T-helper 1 cell treated with Interleukin-12 subunit alpha and Interleukin-12 subunit beta and Interleukin-4 antibody, amounts not matched to agents 30 ng/mL and 1 ng/mL, for 36 hours (primary cell): ENCODE results near the gene ESPN. TPM values are rescaled to one million over a fixed set of nuclear protein-coding genes. Genes with fewer than 3 reads are reported as not detected.
"Not testable (repeated sequence)": the region's sequence is repeated elsewhere in the genome, so short reads cannot be mapped to it uniquely, and the experiment has no call there.

Source experiments
- intact Hi-C: fragments of 100-400 bp; cut with micrococcal nuclease; formaldehyde crosslinking; loops from one replicate; pipeline ENCODE4 v1.15.1; 2024
- total RNA-seq: library from RNA; stranded (reverse); gene quantifications from 2 replicates; pipeline ENCODE4 v1.2.3, GENCODE V29; 2022

The ESPN gene
- total RNA-seq, result 1.1 TPM in 2 replicates

- intact Hi-C loops, result no loop called here
These were observed at the start of gene ESPN for GRCh38 chr1:6424619-6425593. TSS of gene ESPN (plus strand) at chr1:6424776. CDS start at chr1:6424956, 180 bp downstream.

- intact Hi-C loops, result no loop called here
These were observed 46.4 kb upstream of the ESPN start for GRCh38 chr1:6378096-6378746.

- intact Hi-C loops, result no loop called here
These were observed 44.5 kb upstream of the ESPN start for GRCh38 chr1:6380037-6380436.

GRCh38 chr1:6384135-6384534 is 40.4 kb upstream of the ESPN start:
- intact Hi-C loops, result no loop called here

- intact Hi-C loops, result no loop called here
These were observed 39.6 kb upstream of the ESPN start for GRCh38 chr1:6384962-6385361.

- intact Hi-C loops, result no loop called here
These were observed 38.9 kb upstream of the ESPN start for GRCh38 chr1:6385488-6386191.

- intact Hi-C loops, result no loop called here
These were observed 38.1 kb upstream of the ESPN start for GRCh38 chr1:6386371-6386949.

- intact Hi-C loops, result loop anchor here (5.0 kb wide), 1 partner anchor 363 kb away; no protein-coding TSS in a partner anchor
These were observed 34.6 kb upstream of the ESPN start for GRCh38 chr1:6389971-6390370.

GRCh38 chr1:6391951-6392808 is 32.4 kb upstream of the ESPN start:
- intact Hi-C loops, result loop anchor here (1.0 to 5.0 kb wide), 4 partner anchors 29 to 365 kb away; partner anchors contain the start of gene KLHL21

- intact Hi-C loops, result loop anchor here (1.0 to 5.0 kb wide), 8 partner anchors 28 to 401 kb away; partner anchors contain the start of genes KLHL21 and NPHP4
These were observed 31.7 kb upstream of the ESPN start for GRCh38 chr1:6392809-6393399.

- intact Hi-C loops, result loop anchor here (1.0 to 5.0 kb wide), 8 partner anchors 27 to 401 kb away; partner anchors contain the start of genes NPHP4 and RPL22
These were observed 31.0 kb upstream of the ESPN start, which contains the start of gene ACOT7 for GRCh38 chr1:6393400-6394187. TSS of gene ACOT7 (minus strand) at chr1:6393767. CDS start at chr1:6393399, 368 bp downstream.

GRCh38 chr1:6395130-6395529 is 29.4 kb upstream of the ESPN start:
- intact Hi-C loops, result not testable (repeated sequence)

GRCh38 chr1:6395781-6396244 is 28.8 kb upstream of the ESPN start:
- intact Hi-C loops, result not testable (repeated sequence)

GRCh38 chr1:6396998-6397397 is 27.6 kb upstream of the ESPN start:
- intact Hi-C loops, result no loop called here

- intact Hi-C loops, result no loop called here
These were observed 26.6 kb upstream of the ESPN start for GRCh38 chr1:6397844-6398441.

- intact Hi-C loops, result no loop called here
These were observed 25.3 kb upstream of the ESPN start for GRCh38 chr1:6399294-6399693.

- intact Hi-C loops, result no loop called here
These were observed 22.9 kb upstream of the ESPN start for GRCh38 chr1:6401673-6402072.

- intact Hi-C loops, result no loop called here
These were observed 16.6 kb upstream of the ESPN start for GRCh38 chr1:6408023-6408422.
